Stimulated activated CD8-positive, alpha-beta memory T cell treated with anti-CD3 and anti-CD28 coated beads, Interleukin-15, amount 100 ng/mL, for 4 hours (primary cell): ENCODE measurements around the gene CNDP1.
A peak's percentile ranks its signal among the peaks of the same experiment; 100 is the strongest.
"Not testable (repeated sequence)": the region's sequence is repeated elsewhere in the genome, so short reads cannot be mapped to it uniquely, and the experiment has no call there.

ENCODE experiments used
- DNase-seq, 2 donors: peaks; one replicate each; pipeline ENCODE4 v3.0.0-alpha.2; 2020; ENCODE audit warnings: low read depth in 2 of 2

CNDP1 gene

GRCh38 chr18:74546007-74546406 lies 11.7 kb downstream of the CNDP1 start:
- DNase-seq: no peak

GRCh38 chr18:74546751-74547530 lies 12.6 kb downstream of the CNDP1 start:
- DNase-seq: no peak

GRCh38 chr18:74547860-74548259 lies 13.6 kb downstream of the CNDP1 start:
- no peak for DNase-seq

- DNase-seq: no peak
Observed at GRCh38 chr18:74549591-74550104, 15.3 kb downstream of the CNDP1 start.

- DNase-seq: no peak
Observed at GRCh38 chr18:74550886-74551285, 16.6 kb downstream of the CNDP1 start.

- no peak for DNase-seq
Observed at GRCh38 chr18:74551452-74551851, 17.2 kb downstream of the CNDP1 start.

GRCh38 chr18:74551936-74552555 lies 17.7 kb downstream of the CNDP1 start:
- DNase-seq: peak; percentile 16 to 50

- DNase-seq: no peak
Observed at GRCh38 chr18:74556126-74556525, 21.8 kb downstream of the CNDP1 start.

GRCh38 chr18:74558096-74558495 lies 23.8 kb downstream of the CNDP1 start:
- no peak for DNase-seq

- no peak for DNase-seq
Observed at GRCh38 chr18:74562131-74562730, 27.9 kb downstream of the CNDP1 start.

- DNase-seq: no peak
Observed at GRCh38 chr18:74562775-74563174, 28.5 kb downstream of the CNDP1 start.

- no peak for DNase-seq
Observed at GRCh38 chr18:74563999-74564398, 29.7 kb downstream of the CNDP1 start.

GRCh38 chr18:74565164-74565563 lies 30.9 kb downstream of the CNDP1 start:
- not testable (repeated sequence) for DNase-seq

GRCh38 chr18:74565993-74566392 lies 31.7 kb downstream of the CNDP1 start:
- not testable (repeated sequence) for DNase-seq

- no peak for DNase-seq
Observed at GRCh38 chr18:74567822-74568221, 33.5 kb downstream of the CNDP1 start.

- no peak for DNase-seq
Observed at GRCh38 chr18:74569401-74569800, 35.1 kb downstream of the CNDP1 start.

GRCh38 chr18:74570266-74570665 lies 36.0 kb downstream of the CNDP1 start:
- no peak for DNase-seq

- DNase-seq: no peak
Observed at GRCh38 chr18:74571895-74572680, 37.8 kb downstream of the CNDP1 start.

GRCh38 chr18:74573053-74573452 lies 38.8 kb downstream of the CNDP1 start:
- no peak for DNase-seq

- no peak for DNase-seq
Observed at GRCh38 chr18:74574916-74575315, 40.6 kb downstream of the CNDP1 start.

GRCh38 chr18:74577019-74577418 lies 42.7 kb downstream of the CNDP1 start:
- no peak for DNase-seq

- DNase-seq: no peak
Observed at GRCh38 chr18:74579496-74580065, 45.3 kb downstream of the CNDP1 start.
